GM12878 (cell line): ENCODE results near the gene PLA2G2C. TPM values are rescaled to one million over a fixed set of nuclear protein-coding genes. Genes with fewer than 3 reads are reported as not detected.

Experiments
- ATAC-seq: fragments of 200-7000 bp; cut with Tn5 transposase; 3 replicates; pipeline ENCODE4 v1.9.1; 2020; ENCODE audit warnings: mild to moderate bottlenecking, moderate library complexity
- BruUV-seq: library from RNA; stranded (reverse); fragments of 400-500 nt; replicated peaks from 2 replicates; lab custom pipeline; 2021; lab: Mats Ljungman, UMichigan
- CTCF ChIA-PET: fragments of 300-600 bp; sonication (Branson Sonifier 250); formaldehyde crosslinking; extraction: SDS; loops from one replicate; lab custom pipeline; 2021; ENCODE audit warnings: inconsistent platforms; lab: Yijun Ruan, JAX
- POLR2A ChIA-PET: fragments of 350-600 bp; formaldehyde crosslinking; extraction: SDS; loops from one replicate; lab custom pipeline; 2021; ENCODE audit warnings: inconsistent platforms; lab: Charles Lee
- RAD21 ChIA-PET: fragments of 300-600 bp; sonication (Branson Sonifier 250); formaldehyde crosslinking; loops from one replicate; lab custom pipeline; 2023; ENCODE audit warnings: antibody characterized with exemption; ENCODE audit not compliant: unreplicated experiment; lab: Charles Lee
- SMC1A ChIA-PET: fragments of 300-600 bp; sonication (Branson Sonifier 250); formaldehyde crosslinking; loops from one replicate; lab custom pipeline; 2023; ENCODE audit not compliant: unreplicated experiment, uncharacterized antibody; lab: Charles Lee
- DNase-seq: peaks from one replicate; pipeline ENCODE4 v3.0.0-alpha.2; 2011; ENCODE audit warnings: low read depth, low spot score
- FAIRE-seq: peaks from 3 replicates; lab custom pipeline; 2011; peaks lifted over from hg19 to GRCh38; lab: Jason Lieb, UNC
- H2AFZ ChIP-seq: 2 replicates; pipeline ENCODE4 v1.6.0; 2011; ENCODE audit warnings: low read depth, low read length, control low read depth; ENCODE audit not compliant: control insufficient read depth
- H3K27ac ChIP-seq: 2 replicates; pipeline ENCODE4 v1.5.1; 2011; ENCODE audit warnings: control low read depth; ENCODE audit not compliant: control insufficient read depth, insufficient read depth
- H3K27me3 ChIP-seq, 2 experiments: replicated peaks in 1 of 2; 2 replicates each; pipeline versions ENCODE4 v1.6.0 to v1.6.1; 2011; ENCODE audit warnings: low read length in 1 of 2; ENCODE audit not compliant: control insufficient read depth in 2 of 2, insufficient read depth in 2 of 2
- H3K36me3 ChIP-seq, 2 experiments: 2 replicates each; pipeline ENCODE4 v1.5.1; 2011; ENCODE audit warnings: low read length in 1 of 2; ENCODE audit not compliant: control insufficient read depth in 2 of 2, insufficient read depth in 2 of 2
- H3K4me1 ChIP-seq: 2 replicates; pipeline ENCODE4 v1.6.1; 2011; ENCODE audit warnings: mild to moderate bottlenecking, low read length, moderate library complexity, mixed read lengths; ENCODE audit not compliant: control insufficient read depth, insufficient read depth
- H3K4me2 ChIP-seq: 2 replicates; pipeline ENCODE4 v1.6.0; 2011; ENCODE audit warnings: control low read depth; ENCODE audit not compliant: control insufficient read depth, insufficient read depth
- H3K4me3 ChIP-seq: fragments of 200-600 bp; sonication (generic); 2 replicates; pipeline ENCODE4 v1.5.1; 2016
- H3K79me2 ChIP-seq: 2 replicates; pipeline ENCODE4 v1.6.0; 2011; ENCODE audit warnings: low read length; ENCODE audit not compliant: control insufficient read depth, insufficient read depth
- H3K9ac ChIP-seq: 2 replicates; pipeline ENCODE4 v1.8.0; 2011; ENCODE audit warnings: low read length, control low read depth, mixed read lengths; ENCODE audit not compliant: control insufficient read depth, insufficient read depth
- H3K9me3 ChIP-seq: replicated peaks from 3 replicates; pipeline ENCODE4 v1.5.1; 2011; ENCODE audit warnings: mild to moderate bottlenecking, low read length; ENCODE audit not compliant: control insufficient read depth, insufficient read depth
- H4K20me1 ChIP-seq: 2 replicates; pipeline ENCODE4 v1.6.0; 2011; ENCODE audit not compliant: control insufficient read depth, insufficient read depth
- CHD1 ChIP-seq: IDR thresholded peaks from 2 replicates; pipeline ENCODE4 v1.6.1; 2012; ENCODE audit warnings: low read depth, low read length, improper control_type of control experiment
- MTA2 ChIP-seq: fragments of 450-650 bp; IDR thresholded peaks from 2 replicates; pipeline ENCODE4 v1.6.1; 2016; ENCODE audit warnings: low read depth, mild to moderate bottlenecking, moderate library complexity
- PAX8 ChIP-seq: fragments of 450-650 bp; IDR thresholded peaks from 2 replicates; pipeline ENCODE4 v1.6.1; 2017; ENCODE audit warnings: mild to moderate bottlenecking, moderate library complexity
- TARDBP ChIP-seq: IDR thresholded peaks from 2 replicates; pipeline ENCODE4 v1.6.1; 2016; ENCODE audit warnings: borderline replicate concordance
- YBX1 ChIP-seq: fragments of 450-650 bp; IDR thresholded peaks from 2 replicates; pipeline ENCODE4 v1.6.1; 2016; ENCODE audit warnings: antibody characterized with exemption
- ZNF207 ChIP-seq: fragments of 450-650 bp; IDR thresholded peaks from 2 replicates; pipeline ENCODE4 v1.6.1; 2014; ENCODE audit warnings: antibody characterized with exemption, mild to moderate bottlenecking, borderline replicate concordance
- ZNF217 ChIP-seq: fragments of 450-650 bp; IDR thresholded peaks from 2 replicates; pipeline ENCODE4 v1.6.1; 2017; ENCODE audit warnings: antibody characterized with exemption, mild to moderate bottlenecking
- ZNF274 ChIP-seq: IDR thresholded peaks from one replicate; pipeline ENCODE4 v1.8.0; 2011; ENCODE audit not compliant: insufficient read length, insufficient read depth
- ZNF622 ChIP-seq: fragments of 450-650 bp; IDR thresholded peaks from 2 replicates; pipeline ENCODE4 v1.6.1; 2017; ENCODE audit warnings: mild to moderate bottlenecking, inconsistent platforms
- ZSCAN29 ChIP-seq: fragments of 450-650 bp; IDR thresholded peaks from 2 replicates; pipeline ENCODE4 v1.6.1; 2017; ENCODE audit warnings: mild to moderate bottlenecking, moderate library complexity
- WGBS: methylation state at CpG from one replicate; pipeline ENCODE4 v1.1.6; 2016; ENCODE audit warnings: low lambda C conversion rate; ENCODE audit not compliant: insufficient replicate concordance, insufficient coverage; ENCODE audit errors: missing lambda C conversion rate; 5-methylcytosine and 5-hydroxymethylcytosine counted together
- in situ Hi-C: fragments of 300-500 bp; cut with MboI; formaldehyde crosslinking; loops from 9 replicates; pipeline ENCODE4 v1.14.3; 2018; ENCODE audit warnings: mixed read lengths
- intact Hi-C: fragments of 100-400 bp; cut with micrococcal nuclease; formaldehyde crosslinking; loops from one replicate; pipeline ENCODE4 v1.14.2; 2022; ENCODE audit not compliant: unreplicated experiment
- polyA plus RNA-seq, 11 experiments: library from polyadenylated mRNA; depleted of rRNA in 4 of 11; unstranded in 6 of 11; stranded (reverse) in 5 of 11; fragments of >200 nt; fragmentation: Nextera tagmentation in 4 of 11; fragmentation: Illumina TruSeq in 1 of 11; extraction: Ambion mirVana in 4 of 11; extraction: Trizol in 1 of 11; gene quantifications; 1 replicate in 1 of 11; 2 replicates in 10 of 11; pipeline versions ENCODE4 v1.2.1 to v1.2.3, GENCODE V29; 2011 to 2016; ENCODE audit warnings: inconsistent platforms in 2 of 11, missing spikeins in 2 of 11, low read depth in 1 of 11
- total RNA-seq, 4 experiments: library from RNA; depleted of rRNA in 3 of 4; stranded (reverse); fragments of >200 nt in 3 of 4; fragmentation: Illumina TruSeq in 1 of 4; extraction: Trizol in 1 of 4; gene quantifications; 2 replicates each; pipeline versions ENCODE4 v1.2.1 to v1.2.3, GENCODE V29; 2013 to 2021
- TF ChIP-seq, protein P1 (sequence below): fragments of 450-650 bp; IDR thresholded peaks from 2 replicates; pipeline ENCODE4 v1.6.1; 2017; ENCODE audit warnings: mild to moderate bottlenecking
- TF ChIP-seq, protein P2 (sequence below): fragments of 450-650 bp; IDR thresholded peaks from 2 replicates; pipeline ENCODE4 v1.6.1; 2018; ENCODE audit warnings: borderline replicate concordance, mild to moderate bottlenecking; ENCODE audit not compliant: partially characterized antibody
- TF ChIP-seq, protein P3 (sequence below): IDR thresholded peaks from 2 replicates; pipeline ENCODE4 v1.6.1; 2012; ENCODE audit warnings: low read length, inconsistent platforms
- TF ChIP-seq, protein P4 (sequence below): IDR thresholded peaks from 2 replicates; pipeline ENCODE4 v1.6.1; 2012; ENCODE audit warnings: low read depth, low read length, improper control_type of control experiment

Gene PLA2G2C
- total and polyA plus RNA-seq, 10 of the 15 experiments (the other 5 are each of a cell fraction or from before 2014, with no cell fraction given): 0.05 TPM; not detected in 9

DNA sequence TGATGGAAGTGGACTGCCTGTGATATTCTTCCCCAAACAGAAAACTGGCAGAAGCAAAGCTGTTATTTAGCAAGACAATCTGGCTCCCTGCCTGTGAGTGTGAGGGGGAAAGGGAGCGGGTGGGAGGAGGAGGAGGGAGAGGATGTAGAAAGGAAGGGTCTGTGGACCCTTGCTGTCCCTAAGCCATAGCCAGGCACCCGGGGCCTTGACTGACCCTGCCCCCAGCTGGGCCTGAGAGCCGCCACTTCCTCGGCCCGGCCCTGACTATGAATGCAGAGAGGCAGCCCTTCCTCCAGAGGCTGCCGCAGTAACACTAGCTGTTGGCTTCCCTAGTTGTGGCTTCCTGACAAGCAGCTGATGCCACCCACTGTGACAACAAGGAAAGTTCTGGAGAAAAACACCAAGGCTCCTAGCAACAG lies 33.3 kb downstream of the PLA2G2C start:
- Histone ChIP-seq H3K9ac (no peak overlapping the region), H3K9me3 (no peaks in the 10 kb centered on the region; the same call in 2 of the 3 replicates), H4K20me1 (no peaks in the 10 kb centered on the region), H2AFZ (no peak overlapping the region)
- 77% methylated on average over 5 of the region's 6 CpGs for WGBS
- ChIA-PET POLR2A (interaction anchor here (0.7 kb wide), 2 partner anchors 174 to 233 kb away, joined by 4 to 5 read pairs; partner anchors contain the start of gene PLA2G2A), CTCF (interaction anchor here (0.7 to 10.8 kb wide), 13 partner anchors 9 to 293 kb away, joined by 3 to 181 read pairs (median 5); partner anchors contain the start of genes OTUD3, PLA2G2D and PLA2G2E)
- FAIRE-seq: no peak
- ATAC-seq: no peak
- DNase-seq: no peak
- intact Hi-C loops: loop anchor here (1.0 to 5.0 kb wide), 5 partner anchors 44 to 271 kb away; partner anchors contain the start of gene OTUD3
- TF ChIP-seq ZNF274 (no peak), TARDBP (no peak), ZNF217 (no peak), ZNF622 (no peak), MTA2 (no peak), PAX8 (no peak), ZSCAN29 (no peak), ZNF207 (no peak), YBX1 (no peak), CHD1 (no peak)
- TF ChIP-seq, protein P1, sequence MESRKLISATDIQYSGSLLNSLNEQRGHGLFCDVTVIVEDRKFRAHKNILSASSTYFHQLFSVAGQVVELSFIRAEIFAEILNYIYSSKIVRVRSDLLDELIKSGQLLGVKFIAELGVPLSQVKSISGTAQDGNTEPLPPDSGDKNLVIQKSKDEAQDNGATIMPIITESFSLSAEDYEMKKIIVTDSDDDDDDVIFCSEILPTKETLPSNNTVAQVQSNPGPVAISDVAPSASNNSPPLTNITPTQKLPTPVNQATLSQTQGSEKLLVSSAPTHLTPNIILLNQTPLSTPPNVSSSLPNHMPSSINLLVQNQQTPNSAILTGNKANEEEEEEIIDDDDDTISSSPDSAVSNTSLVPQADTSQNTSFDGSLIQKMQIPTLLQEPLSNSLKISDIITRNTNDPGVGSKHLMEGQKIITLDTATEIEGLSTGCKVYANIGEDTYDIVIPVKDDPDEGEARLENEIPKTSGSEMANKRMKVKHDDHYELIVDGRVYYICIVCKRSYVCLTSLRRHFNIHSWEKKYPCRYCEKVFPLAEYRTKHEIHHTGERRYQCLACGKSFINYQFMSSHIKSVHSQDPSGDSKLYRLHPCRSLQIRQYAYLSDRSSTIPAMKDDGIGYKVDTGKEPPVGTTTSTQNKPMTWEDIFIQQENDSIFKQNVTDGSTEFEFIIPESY: no peak
- TF ChIP-seq, protein P2, sequence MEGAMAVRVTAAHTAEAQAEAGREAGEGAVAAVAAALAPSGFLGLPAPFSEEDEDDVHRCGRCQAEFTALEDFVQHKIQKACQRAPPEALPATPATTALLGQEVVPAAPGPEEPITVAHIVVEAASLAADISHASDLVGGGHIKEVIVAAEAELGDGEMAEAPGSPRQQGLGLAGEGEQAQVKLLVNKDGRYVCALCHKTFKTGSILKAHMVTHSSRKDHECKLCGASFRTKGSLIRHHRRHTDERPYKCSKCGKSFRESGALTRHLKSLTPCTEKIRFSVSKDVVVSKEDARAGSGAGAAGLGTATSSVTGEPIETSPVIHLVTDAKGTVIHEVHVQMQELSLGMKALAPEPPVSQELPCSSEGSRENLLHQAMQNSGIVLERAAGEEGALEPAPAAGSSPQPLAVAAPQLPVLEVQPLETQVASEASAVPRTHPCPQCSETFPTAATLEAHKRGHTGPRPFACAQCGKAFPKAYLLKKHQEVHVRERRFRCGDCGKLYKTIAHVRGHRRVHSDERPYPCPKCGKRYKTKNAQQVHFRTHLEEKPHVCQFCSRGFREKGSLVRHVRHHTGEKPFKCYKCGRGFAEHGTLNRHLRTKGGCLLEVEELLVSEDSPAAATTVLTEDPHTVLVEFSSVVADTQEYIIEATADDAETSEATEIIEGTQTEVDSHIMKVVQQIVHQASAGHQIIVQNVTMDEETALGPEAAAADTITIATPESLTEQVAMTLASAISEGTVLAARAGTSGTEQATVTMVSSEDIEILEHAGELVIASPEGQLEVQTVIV: no peak
- TF ChIP-seq, protein P3, sequence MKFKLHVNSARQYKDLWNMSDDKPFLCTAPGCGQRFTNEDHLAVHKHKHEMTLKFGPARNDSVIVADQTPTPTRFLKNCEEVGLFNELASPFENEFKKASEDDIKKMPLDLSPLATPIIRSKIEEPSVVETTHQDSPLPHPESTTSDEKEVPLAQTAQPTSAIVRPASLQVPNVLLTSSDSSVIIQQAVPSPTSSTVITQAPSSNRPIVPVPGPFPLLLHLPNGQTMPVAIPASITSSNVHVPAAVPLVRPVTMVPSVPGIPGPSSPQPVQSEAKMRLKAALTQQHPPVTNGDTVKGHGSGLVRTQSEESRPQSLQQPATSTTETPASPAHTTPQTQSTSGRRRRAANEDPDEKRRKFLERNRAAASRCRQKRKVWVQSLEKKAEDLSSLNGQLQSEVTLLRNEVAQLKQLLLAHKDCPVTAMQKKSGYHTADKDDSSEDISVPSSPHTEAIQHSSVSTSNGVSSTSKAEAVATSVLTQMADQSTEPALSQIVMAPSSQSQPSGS: no peak
- TF ChIP-seq, protein P4, sequence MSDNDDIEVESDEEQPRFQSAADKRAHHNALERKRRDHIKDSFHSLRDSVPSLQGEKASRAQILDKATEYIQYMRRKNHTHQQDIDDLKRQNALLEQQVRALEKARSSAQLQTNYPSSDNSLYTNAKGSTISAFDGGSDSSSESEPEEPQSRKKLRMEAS: no peak
- TF ChIP-seq, all 136 proteins: peak for 0
- Histone ChIP-seq H3K4me1 (peaks cover 9% of the 10 kb centered on the region), H3K36me3 (no peaks in the 10 kb centered on the region), H3K27me3 (no peaks in the 10 kb centered on the region), H3K27ac (no peak overlapping the region), H3K4me3 (no peak overlapping the region), H3K4me2 (no peak overlapping the region), H3K79me2 (no peaks in the 10 kb centered on the region)
- no TSS peak for BruUV-seq
- ChIA-PET SMC1A (interaction anchor here (1.8 to 4.6 kb wide), 6 partner anchors 19 to 234 kb away, joined by 7 to 41 read pairs (median 14); no protein-coding TSS in a partner anchor), RAD21 (interaction anchor here (0.6 to 4.2 kb wide), 5 partner anchors 27 to 237 kb away, joined by 4 to 91 read pairs (median 28); no protein-coding TSS in a partner anchor)
- in situ Hi-C loops: loop anchor here (5.0 kb wide), 1 partner anchor 236 kb away; no protein-coding TSS in a partner anchor
